ENCODE results near the gene UCN2.
"Not testable (repeated sequence)": the region's sequence is repeated elsewhere in the genome, so short reads cannot be mapped to it uniquely, and the experiment has no call there.

The UCN2 gene

GRCh38 chr3:48532271-48532976 is 31.2 kb downstream of the UCN2 start:
- DNase-seq: peak; percentile 48

- DNase-seq: not testable (repeated sequence)
Observed at GRCh38 chr3:48530701-48531100, 32.9 kb downstream of the UCN2 start.

GRCh38 chr3:48528754-48529153 is 34.8 kb downstream of the UCN2 start:
- peak; percentile 89 for DNase-seq

GRCh38 chr3:48528048-48528447 is 35.5 kb downstream of the UCN2 start:
- DNase-seq: peak; percentile 67

- no peak for DNase-seq
Observed at GRCh38 chr3:48524970-48525369, 38.6 kb downstream of the UCN2 start.

GRCh38 chr3:48521635-48522034 is 41.9 kb downstream of the UCN2 start:
- no peak for DNase-seq

- no peak for DNase-seq
Observed at GRCh38 chr3:48519277-48519643, 44.3 kb downstream of the UCN2 start.

- peak; percentile 20 for DNase-seq
Observed at GRCh38 chr3:48518638-48519276, 44.8 kb downstream of the UCN2 start.

- no peak for DNase-seq
Observed at GRCh38 chr3:48518069-48518468, 45.5 kb downstream of the UCN2 start.

GRCh38 chr3:48516571-48516970 is 47.0 kb downstream of the UCN2 start:
- no peak for DNase-seq

- no peak for DNase-seq
Observed at GRCh38 chr3:48514431-48515227, 49.0 kb downstream of the UCN2 start.
